GM12878 (cell line): ENCODE measurements around the gene ENOX2. TPM values are rescaled to one million over a fixed set of nuclear protein-coding genes. Genes with fewer than 3 reads are reported as not detected.

ENCODE experiments used
- BACH1 ChIP-seq: fragments of 450-650 bp; IDR thresholded peaks from 2 replicates; pipeline ENCODE4 v1.6.1; 2017; ENCODE audit warnings: mild to moderate bottlenecking, borderline replicate concordance
- E2F8 ChIP-seq: fragments of 450-650 bp; IDR thresholded peaks from 2 replicates; pipeline ENCODE4 v1.6.1; 2018; ENCODE audit warnings: mild to moderate bottlenecking, low read depth, moderate library complexity; ENCODE audit not compliant: partially characterized antibody
- KDM1A ChIP-seq: fragments of 200-600 bp; sonication (generic); IDR thresholded peaks from 2 replicates; pipeline ENCODE4 v1.6.1; 2016; ENCODE audit warnings: borderline replicate concordance
- MLLT1 ChIP-seq: fragments of 450-650 bp; IDR thresholded peaks from 2 replicates; pipeline ENCODE4 v1.6.1; 2016; ENCODE audit warnings: mild to moderate bottlenecking
- RCOR1 ChIP-seq: conservative IDR thresholded peaks from 2 replicates; pipeline ENCODE4 v1.6.1; 2012; ENCODE audit warnings: low read depth, low read length, improper control_type of control experiment
- ZBTB4 ChIP-seq: fragments of 450-650 bp; formaldehyde crosslinking; IDR thresholded peaks from 2 replicates; pipeline ENCODE4 v1.4.0; 2022; ENCODE audit warnings: mild to moderate bottlenecking, moderate library complexity
- polyA plus RNA-seq, 11 experiments: library from polyadenylated mRNA; depleted of rRNA in 4 of 11; unstranded in 6 of 11; stranded (reverse) in 5 of 11; fragments of >200 nt; fragmentation: Nextera tagmentation in 4 of 11; fragmentation: Illumina TruSeq in 1 of 11; extraction: Ambion mirVana in 4 of 11; extraction: Trizol in 1 of 11; gene quantifications; 1 replicate in 1 of 11; 2 replicates in 10 of 11; pipeline versions ENCODE4 v1.2.1 to v1.2.3, GENCODE V29; 2011 to 2016; ENCODE audit warnings: inconsistent platforms in 2 of 11, missing spikeins in 2 of 11, low read depth in 1 of 11
- total RNA-seq, 4 experiments: library from RNA; depleted of rRNA in 3 of 4; stranded (reverse); fragments of >200 nt in 3 of 4; fragmentation: Illumina TruSeq in 1 of 4; extraction: Trizol in 1 of 4; gene quantifications; 2 replicates each; pipeline versions ENCODE4 v1.2.1 to v1.2.3, GENCODE V29; 2013 to 2021

The ENOX2 gene
- total and polyA plus RNA-seq, 10 of the 15 experiments (the other 5 are each of a cell fraction or from before 2014, with no cell fraction given), result 3.2 to 13.0 (median 7.7) TPM

GRCh38 chrX:130803537-130803936, 99.5 kb downstream of the ENOX2 start (continued):
- no peak for TF ChIP-seq MLLT1
- no peak for TF ChIP-seq KDM1A
- TF ChIP-seq BACH1, result no peak
- no peak for TF ChIP-seq E2F8
- TF ChIP-seq ZBTB4 (CRISPR knock-in tag), result no peak
- no peak for TF ChIP-seq RCOR1
